ENCODE results near the gene ZNF407. TPM values are rescaled to one million over a fixed set of nuclear protein-coding genes. Genes with fewer than 3 reads are reported as not detected.

The ZNF407 gene
- total and polyA plus RNA-seq, 7 donors, result 2.4 to 10.2 (median 7.9) TPM

DNA sequence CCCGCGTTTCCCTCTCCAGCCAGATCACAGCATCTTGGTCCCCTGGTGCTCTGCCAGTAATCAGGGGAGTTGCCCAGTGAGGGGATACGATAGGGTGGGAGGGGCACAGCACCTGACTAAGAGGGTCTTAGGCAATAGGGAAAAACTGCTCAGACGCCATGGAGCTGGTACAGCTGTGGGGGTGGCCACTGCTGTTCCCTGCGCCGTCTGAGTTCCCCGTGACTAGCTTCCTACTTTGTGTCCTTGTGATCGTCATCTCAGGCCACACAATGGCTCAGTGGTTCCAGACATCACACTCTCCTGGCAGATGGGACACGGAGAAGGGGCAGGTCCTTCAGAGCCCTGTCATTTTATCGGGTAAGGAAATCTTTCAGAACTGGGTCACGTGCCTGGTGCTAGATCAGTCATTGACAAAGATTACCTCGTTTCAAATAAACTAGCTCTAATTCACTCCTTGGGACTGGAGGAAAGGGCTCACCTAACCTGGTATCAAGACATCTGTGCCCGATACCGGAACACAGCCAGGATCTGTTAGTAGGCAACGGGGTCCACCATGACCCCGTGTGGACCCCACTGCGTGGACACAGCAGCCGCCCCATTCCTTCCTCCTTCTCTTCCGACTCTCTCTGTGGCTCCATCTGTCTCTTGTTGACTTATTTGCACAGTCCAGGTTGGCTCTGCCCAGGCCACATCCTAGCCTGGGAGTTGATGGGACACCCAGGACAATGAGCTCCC is 509.7 kb downstream of the ZNF407 start:
- no peak for ATAC-seq
- TF ChIP-seq, protein P1, sequence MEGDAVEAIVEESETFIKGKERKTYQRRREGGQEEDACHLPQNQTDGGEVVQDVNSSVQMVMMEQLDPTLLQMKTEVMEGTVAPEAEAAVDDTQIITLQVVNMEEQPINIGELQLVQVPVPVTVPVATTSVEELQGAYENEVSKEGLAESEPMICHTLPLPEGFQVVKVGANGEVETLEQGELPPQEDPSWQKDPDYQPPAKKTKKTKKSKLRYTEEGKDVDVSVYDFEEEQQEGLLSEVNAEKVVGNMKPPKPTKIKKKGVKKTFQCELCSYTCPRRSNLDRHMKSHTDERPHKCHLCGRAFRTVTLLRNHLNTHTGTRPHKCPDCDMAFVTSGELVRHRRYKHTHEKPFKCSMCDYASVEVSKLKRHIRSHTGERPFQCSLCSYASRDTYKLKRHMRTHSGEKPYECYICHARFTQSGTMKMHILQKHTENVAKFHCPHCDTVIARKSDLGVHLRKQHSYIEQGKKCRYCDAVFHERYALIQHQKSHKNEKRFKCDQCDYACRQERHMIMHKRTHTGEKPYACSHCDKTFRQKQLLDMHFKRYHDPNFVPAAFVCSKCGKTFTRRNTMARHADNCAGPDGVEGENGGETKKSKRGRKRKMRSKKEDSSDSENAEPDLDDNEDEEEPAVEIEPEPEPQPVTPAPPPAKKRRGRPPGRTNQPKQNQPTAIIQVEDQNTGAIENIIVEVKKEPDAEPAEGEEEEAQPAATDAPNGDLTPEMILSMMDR (IDR thresholded peaks at IDR 0.05), result no peak
- Histone ChIP-seq H3K36me3 (ENCODE audit: insufficient read depth in 1 of 2, low read depth in 1 of 2) (no peaks in the 10 kb centered on the region), H3K4me3 (no peak overlapping the region), H3K9me3 (no peaks in the 10 kb centered on the region), H3K4me1 (no peaks in the 10 kb centered on the region), H3K27me3 (ENCODE audit: insufficient read depth in 3 of 3, low read length in 2 of 3) (no peaks in the 10 kb centered on the region), H3K27ac (no peak overlapping the region)
- DNase-seq, result no peak
- 88 to 89% (median 89%) methylated on average over 19 of the region's 19 CpGs for WGBS, 3 donors
- intact Hi-C loops (cut with DNase I), result no loop called here

DNA sequence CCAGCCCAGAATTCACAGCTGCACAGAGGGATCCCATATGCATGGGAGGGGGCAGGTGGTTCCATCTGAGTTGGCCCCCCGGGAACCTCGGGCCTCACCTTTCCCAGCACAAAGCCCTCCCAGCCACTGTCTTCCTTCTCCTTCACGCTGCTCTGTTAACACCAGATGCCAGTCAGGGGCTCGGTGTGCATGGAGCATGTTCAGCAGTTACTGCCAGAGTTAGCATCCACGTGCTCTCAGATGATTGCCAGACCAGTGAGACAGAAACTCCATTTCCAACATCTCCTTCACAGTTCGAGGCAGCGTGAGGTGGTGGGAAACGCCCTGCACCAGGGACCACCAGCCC is 510.2 kb downstream of the ZNF407 start:
- ATAC-seq (no peak), DNase-seq (no peak)
- Histone ChIP-seq H3K27ac (no peak overlapping the region), H3K36me3 (ENCODE audit: insufficient read depth in 1 of 2, low read depth in 1 of 2) (no peaks in the 10 kb centered on the region), H3K4me3 (no peak overlapping the region), H3K27me3 (ENCODE audit: insufficient read depth in 3 of 3, low read length in 2 of 3) (no peaks in the 10 kb centered on the region), H3K4me1 (no peaks in the 10 kb centered on the region), H3K9me3 (no peaks in the 10 kb centered on the region)
- WGBS, 3 donors, result 78 to 85% (median 80%) methylated on average over 8 of the region's 8 CpGs
- intact Hi-C loops (cut with DNase I), result no loop called here
- TF ChIP-seq, protein P1 (IDR thresholded peaks at IDR 0.05), result no peak

DNA sequence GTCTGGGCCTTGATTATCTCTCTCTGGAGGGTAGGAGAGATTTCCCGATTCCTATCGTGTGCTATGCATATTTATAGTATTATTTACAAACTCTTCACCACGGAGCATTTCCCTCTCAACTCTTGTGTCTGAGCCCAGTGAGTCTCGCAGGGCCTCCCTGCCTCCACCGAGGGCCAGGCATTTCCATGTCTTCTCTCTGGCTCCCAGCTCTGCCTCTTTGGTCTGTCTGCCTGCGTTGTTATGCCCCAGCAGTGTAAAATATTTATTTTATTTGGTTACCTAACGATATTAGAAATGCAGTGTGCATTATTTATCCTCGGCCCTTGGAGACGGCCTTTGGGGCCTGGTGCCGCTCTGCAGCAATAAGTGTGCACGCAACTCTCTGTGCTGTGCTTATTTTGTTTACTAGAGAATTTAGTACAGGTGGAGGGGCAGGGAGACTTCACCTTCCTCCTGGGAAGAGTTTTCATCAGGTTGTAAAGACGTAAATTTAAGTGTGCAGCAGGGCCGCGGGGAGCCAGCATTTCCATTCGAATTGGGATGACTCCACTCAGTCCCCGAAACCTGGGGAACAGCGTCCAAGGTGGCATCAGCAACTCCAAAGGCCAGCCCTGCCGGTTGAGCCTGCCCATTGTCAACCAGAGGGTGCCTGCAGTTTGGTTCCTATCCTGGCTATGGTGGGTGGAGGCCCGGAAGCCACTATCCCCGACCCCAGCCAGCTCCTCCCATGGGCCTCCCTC is 511.1 kb downstream of the ZNF407 start:
- H3K36me3 ChIP-seq (ENCODE audit: insufficient read depth in 1 of 2, low read depth in 1 of 2), result no peaks in the 10 kb centered on the region
- H3K9me3 ChIP-seq, result no peaks in the 10 kb centered on the region
- no peak overlapping the region for H3K4me3 ChIP-seq
- TF ChIP-seq, protein P1 (IDR thresholded peaks at IDR 0.05), result no peak
- 77 to 83% (median 80%) methylated on average over 20 of the region's 20 CpGs for WGBS, 3 donors
- no peaks in the 10 kb centered on the region for H3K27me3 ChIP-seq (ENCODE audit: insufficient read depth in 3 of 3, low read length in 2 of 3)
- ATAC-seq (no peak), DNase-seq (no peak)
- H3K27ac ChIP-seq, result no peak overlapping the region
- H3K4me1 ChIP-seq, result no peaks in the 10 kb centered on the region
- intact Hi-C loops (cut with DNase I), result no loop called here

DNA sequence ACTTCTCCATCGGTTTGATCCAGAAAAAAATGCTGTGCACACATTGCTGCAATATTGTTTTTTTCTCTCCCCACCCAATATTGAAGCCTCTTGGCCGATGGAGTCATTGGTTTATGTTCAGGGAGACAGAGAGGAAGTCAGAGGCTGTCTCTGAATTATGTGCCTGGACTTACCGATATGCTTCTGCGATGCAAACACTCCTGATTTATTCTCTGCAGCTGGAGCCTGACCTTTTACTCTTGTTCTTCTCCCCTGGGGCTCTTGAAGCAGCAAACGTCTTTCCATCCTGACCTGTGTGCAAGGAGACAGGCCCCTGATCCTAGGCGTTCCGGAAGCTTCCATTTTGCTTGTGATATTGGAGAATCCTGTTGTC is 511.6 kb downstream of the ZNF407 start:
- no peaks in the 10 kb centered on the region for H3K27me3 ChIP-seq (ENCODE audit: insufficient read depth in 3 of 3, low read length in 2 of 3)
- no peak for DNase-seq
- ATAC-seq, result no peak
- no peak overlapping the region for H3K4me3 ChIP-seq
- intact Hi-C loops (cut with DNase I), result no loop called here
- H3K9me3 ChIP-seq, result no peaks in the 10 kb centered on the region
- H3K27ac ChIP-seq, result no peak overlapping the region
- no peaks in the 10 kb centered on the region for H3K4me1 ChIP-seq
- 41 to 50% (median 47%) methylated on average over 7 of the region's 7 CpGs for WGBS, 3 donors
- TF ChIP-seq, protein P1 (IDR thresholded peaks at IDR 0.05), result no peak
- H3K36me3 ChIP-seq (ENCODE audit: insufficient read depth in 1 of 2, low read depth in 1 of 2), result no peaks in the 10 kb centered on the region

All from psoas muscle (tissue), 8 donors.